B cell (primary cell): ENCODE data around the gene CPOX. TPM values are rescaled to one million over a fixed set of nuclear protein-coding genes. Genes with fewer than 3 reads are reported as not detected.

Source experiments
- ATAC-seq: fragments of 200-7000 bp; cut with Tn5 transposase; one replicate; pipeline ENCODE4 v1.10.0; 2021; ENCODE audit warnings: low read depth, mild to moderate bottlenecking, moderate number of reproducible peaks, moderate library complexity
- CTCF ChIA-PET: fragments of 350-600 bp; sonication (Branson Sonifier 250); formaldehyde crosslinking; loops from one replicate; lab custom pipeline; 2021; ENCODE audit warnings: antibody characterized with exemption, inconsistent platforms; lab: Charles Lee
- POLR2A ChIA-PET: fragments of 350-600 bp; sonication (Branson Sonifier 250); formaldehyde crosslinking; loops from one replicate; lab custom pipeline; 2021; ENCODE audit warnings: antibody characterized with exemption; lab: Charles Lee
- DNase-seq: peaks from one replicate; pipeline ENCODE4 v3.0.0; 2013
- H2AFZ ChIP-seq: 2 replicates; pipeline ENCODE4 v1.6.1; 2012; ENCODE audit warnings: mild to moderate bottlenecking, low read depth, low read length; ENCODE audit not compliant: insufficient read depth, poor library complexity, severe bottlenecking
- H3K27ac ChIP-seq, 2 donors: 1 replicate in 1 of 2; 2 replicates in 1 of 2; pipeline ENCODE4 v1.5.1; 2012 to 2013; ENCODE audit warnings: low read length in 2 of 2, mild to moderate bottlenecking in 2 of 2, moderate library complexity in 1 of 2
- H3K27me3 ChIP-seq, 4 experiments: fragments of 200-600 bp in 1 of 4; sonication (generic) in 1 of 4; replicated peaks in 1 of 4; 1 replicate in 2 of 4; 2 replicates in 2 of 4; pipeline versions ENCODE4 v1.6.1 to v1.7.0; 2013 to 2016; ENCODE audit warnings: low read length in 3 of 4, mild to moderate bottlenecking in 2 of 4, mixed read lengths in 1 of 4, moderate library complexity in 1 of 4; ENCODE audit not compliant: insufficient read depth in 4 of 4, control insufficient read depth in 3 of 4; ENCODE audit errors: control extremely low read depth in 1 of 4
- H3K36me3 ChIP-seq, 2 experiments: replicated peaks in 1 of 2; 1 replicate in 1 of 2; 2 replicates in 1 of 2; pipeline versions ENCODE4 v1.6.1 to v1.7.1; 2013; ENCODE audit warnings: low read length in 1 of 2; ENCODE audit not compliant: insufficient read depth in 2 of 2, control insufficient read depth in 1 of 2; ENCODE audit errors: control extremely low read depth in 1 of 2, extremely low read depth in 1 of 2
- H3K4me1 ChIP-seq, 2 donors: fragments of 200-600 bp in 1 of 2; sonication (generic) in 1 of 2; 1 replicate in 1 of 2; 2 replicates in 1 of 2; pipeline versions ENCODE4 v1.5.1 to v1.6.1; 2013 to 2017; ENCODE audit warnings: low read length in 2 of 2; ENCODE audit not compliant: control insufficient read depth in 2 of 2, insufficient read depth in 2 of 2
- H3K4me2 ChIP-seq: replicated peaks from 2 replicates; pipeline ENCODE3; 2012; ENCODE audit warnings: mild to moderate bottlenecking, low read depth, low read length; ENCODE audit not compliant: poor library complexity, severe bottlenecking
- H3K4me3 ChIP-seq, 5 experiments: fragments of 200-600 bp in 1 of 5; sonication (generic) in 1 of 5; 1 replicate in 3 of 5; 2 replicates in 2 of 5; pipeline versions ENCODE4 v1.5.1 to v1.7.0; 2011 to 2016; ENCODE audit warnings: low read length in 4 of 5, mild to moderate bottlenecking in 4 of 5, low read depth in 2 of 5, control low read depth in 1 of 5, moderate library complexity in 1 of 5; ENCODE audit not compliant: insufficient read depth in 1 of 5; ENCODE audit errors: control extremely low read depth in 1 of 5, extremely low read depth in 1 of 5
- H3K79me2 ChIP-seq: fragments of 200-600 bp; sonication (generic); one replicate; pipeline ENCODE4 v1.6.0; 2016; ENCODE audit warnings: low read length; ENCODE audit not compliant: control insufficient read depth, insufficient read depth
- H3K9ac ChIP-seq: fragments of 200-600 bp; sonication (generic); 2 replicates; pipeline ENCODE4 v1.6.1; 2017; ENCODE audit warnings: mild to moderate bottlenecking, low read length, moderate library complexity
- H3K9me3 ChIP-seq, 3 donors: one replicate each; pipeline versions ENCODE4 v1.6.1 to v1.7.1; 2013; ENCODE audit warnings: low read length in 2 of 3; ENCODE audit not compliant: control insufficient read depth in 2 of 3, insufficient read depth in 1 of 3; ENCODE audit errors: control extremely low read depth in 1 of 3
- H4K20me1 ChIP-seq: 2 replicates; pipeline ENCODE4 v1.6.0; 2012; ENCODE audit warnings: mild to moderate bottlenecking, low read length; ENCODE audit not compliant: insufficient read depth, control insufficient read depth, poor library complexity, severe bottlenecking
- H3K27ac Mint-ChIP-seq: one replicate; pipeline ENCODE4 v1.8.0; 2021; ENCODE audit warnings: mixed read lengths
- H3K27me3 Mint-ChIP-seq: one replicate; pipeline ENCODE4 v1.8.0; 2021; ENCODE audit warnings: mixed read lengths
- H3K4me1 Mint-ChIP-seq: one replicate; pipeline ENCODE4 v1.8.0; 2021; ENCODE audit warnings: mixed read lengths
- H3K4me3 Mint-ChIP-seq: one replicate; pipeline ENCODE4 v1.8.0; 2021; ENCODE audit warnings: mixed read lengths
- H3K9me3 Mint-ChIP-seq: one replicate; pipeline ENCODE4 v1.8.0; 2022; ENCODE audit warnings: mixed read lengths; ENCODE audit not compliant: insufficient read depth
- EZH2 ChIP-seq: IDR thresholded peaks from 2 replicates; pipeline ENCODE4 v1.6.1; 2012; ENCODE audit warnings: borderline replicate concordance, low read depth, mild to moderate bottlenecking, moderate library complexity, low read length; ENCODE audit not compliant: insufficient read depth, poor library complexity, severe bottlenecking
- WGBS: methylation state at CpG from one replicate; pipeline ENCODE4 v1.1.5; 2013; ENCODE audit warnings: missing lambda C conversion rate; ENCODE audit not compliant: insufficient coverage; 5-methylcytosine and 5-hydroxymethylcytosine counted together
- intact Hi-C: fragments of 100-400 bp; cut with micrococcal nuclease; formaldehyde crosslinking; loops from one replicate; pipeline ENCODE4 v1.10.0; 2022
- polyA plus RNA-seq: library from polyadenylated mRNA; depleted of rRNA; stranded (reverse); fragments of >200 nt; gene quantifications from 2 replicates; pipeline ENCODE4 v1.2.3, GENCODE V29; 2012
- total RNA-seq, 2 donors: library from RNA; stranded (reverse); fragments of 120-200 nt in 1 of 2; gene quantifications; 1 replicate in 1 of 2; 2 replicates in 1 of 2; pipeline versions ENCODE4 v1.2.3 to v1.2.4, GENCODE V29; 2013 to 2022
- TF ChIP-seq, protein P1 (sequence below): fragments of 200-600 bp; IDR thresholded peaks from one replicate; pipeline ENCODE4 v1.8.0; 2022; ENCODE audit warnings: antibody characterized with exemption, mild to moderate bottlenecking

Gene CPOX
- total and polyA plus RNA-seq, 2 donors (not counting 1 experiment from before 2014, with no cell fraction given), result 6.8 to 17.5 TPM

DNA sequence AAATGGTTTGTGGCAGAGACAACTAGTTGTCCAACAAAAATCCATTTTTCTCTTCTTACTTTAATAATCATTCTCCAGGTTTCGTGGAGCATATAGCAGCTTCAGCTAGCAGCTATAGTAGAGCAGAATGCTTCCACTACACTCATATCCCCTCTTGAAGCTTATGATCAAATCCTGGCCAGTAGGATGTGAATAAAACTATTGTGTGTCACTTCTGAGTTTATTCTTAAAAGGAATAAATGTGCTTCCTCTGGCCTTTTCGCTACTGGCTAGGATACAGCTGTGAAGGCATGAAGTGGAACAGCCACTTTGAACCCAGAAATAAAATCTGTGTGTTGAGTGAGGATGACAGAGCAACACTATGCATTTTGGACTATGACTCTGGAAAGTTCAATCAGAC lies 7.8 kb upstream of the CPOX start:
- ChIA-PET POLR2A (no interaction called here), CTCF (interaction anchor here (0.5 to 1.5 kb wide), 6 partner anchors 10 to 1231 kb away, joined by 3 to 9 read pairs (median 3); no protein-coding TSS in a partner anchor)
- DNase-seq (no peak), ATAC-seq (no peak)
- TF ChIP-seq EZH2, result no peak
- TF ChIP-seq, protein P1, sequence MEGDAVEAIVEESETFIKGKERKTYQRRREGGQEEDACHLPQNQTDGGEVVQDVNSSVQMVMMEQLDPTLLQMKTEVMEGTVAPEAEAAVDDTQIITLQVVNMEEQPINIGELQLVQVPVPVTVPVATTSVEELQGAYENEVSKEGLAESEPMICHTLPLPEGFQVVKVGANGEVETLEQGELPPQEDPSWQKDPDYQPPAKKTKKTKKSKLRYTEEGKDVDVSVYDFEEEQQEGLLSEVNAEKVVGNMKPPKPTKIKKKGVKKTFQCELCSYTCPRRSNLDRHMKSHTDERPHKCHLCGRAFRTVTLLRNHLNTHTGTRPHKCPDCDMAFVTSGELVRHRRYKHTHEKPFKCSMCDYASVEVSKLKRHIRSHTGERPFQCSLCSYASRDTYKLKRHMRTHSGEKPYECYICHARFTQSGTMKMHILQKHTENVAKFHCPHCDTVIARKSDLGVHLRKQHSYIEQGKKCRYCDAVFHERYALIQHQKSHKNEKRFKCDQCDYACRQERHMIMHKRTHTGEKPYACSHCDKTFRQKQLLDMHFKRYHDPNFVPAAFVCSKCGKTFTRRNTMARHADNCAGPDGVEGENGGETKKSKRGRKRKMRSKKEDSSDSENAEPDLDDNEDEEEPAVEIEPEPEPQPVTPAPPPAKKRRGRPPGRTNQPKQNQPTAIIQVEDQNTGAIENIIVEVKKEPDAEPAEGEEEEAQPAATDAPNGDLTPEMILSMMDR, result no peak
- Mint-ChIP-seq H3K27me3 (peaks cover 9% of the 10 kb centered on the region), H3K4me3 (no peak overlapping the region), H3K4me1 (peaks cover 4% of the 10 kb centered on the region), H3K27ac (no peak overlapping the region), H3K9me3 (no peaks in the 10 kb centered on the region)
- H3K79me2 ChIP-seq, result no peaks in the 10 kb centered on the region
- H3K4me3 ChIP-seq, result no peak overlapping the region
- WGBS, result 100% methylated on average over 1 of the region's 2 CpGs
- H3K4me2 ChIP-seq, result no peak overlapping the region
- no peak overlapping the region for H3K9ac ChIP-seq
- intact Hi-C loops, result no loop called here
- no peak overlapping the region for H3K27ac ChIP-seq
- H3K36me3 ChIP-seq, result no peaks in the 10 kb centered on the region
- H3K9me3 ChIP-seq, result no peaks in the 10 kb centered on the region
- peaks cover 0 to 2% of the 10 kb centered on the region in 2 donors for H3K4me1 ChIP-seq
- no peaks in the 10 kb centered on the region for H4K20me1 ChIP-seq
- peaks cover 0 to 5% (median 0%) of the 10 kb centered on the region in 4 experiments for H3K27me3 ChIP-seq
- no peak overlapping the region for H2AFZ ChIP-seq

DNA sequence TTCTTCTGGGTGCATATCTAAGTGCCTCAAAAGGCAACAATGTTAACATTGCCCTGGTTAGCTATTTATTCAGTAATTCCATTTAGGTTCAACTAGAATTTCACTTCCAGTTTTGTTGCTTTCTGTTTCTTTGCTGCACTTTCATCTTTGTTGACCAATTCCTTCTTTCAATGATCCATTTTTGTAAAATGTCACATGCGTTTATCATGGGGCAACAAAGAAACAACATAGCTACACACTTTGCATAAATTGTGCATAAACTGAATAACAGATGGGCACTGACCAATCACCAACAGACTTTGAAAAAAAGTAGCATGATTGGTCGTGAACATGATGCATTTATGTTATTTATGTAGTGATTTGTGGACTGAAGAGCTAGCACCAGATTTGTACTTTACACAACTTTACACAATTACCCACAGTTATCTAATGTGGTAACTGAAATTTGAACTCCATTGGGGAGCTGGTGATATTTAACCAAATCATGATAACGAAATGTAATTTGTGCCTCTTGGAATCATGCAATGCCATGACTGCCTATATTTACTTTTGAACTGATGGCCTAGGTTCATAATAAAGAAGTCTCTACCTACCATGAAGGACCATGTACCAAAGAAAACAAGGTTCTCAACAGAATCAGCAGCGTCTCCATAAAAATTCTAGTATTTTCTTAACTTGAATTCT lies 7.1 kb upstream of the CPOX start:
- Histone ChIP-seq H3K9me3 (no peaks in the 10 kb centered on the region), H3K4me3 (no peak overlapping the region), H4K20me1 (no peaks in the 10 kb centered on the region), H3K36me3 (no peaks in the 10 kb centered on the region), H3K9ac (no peak overlapping the region), H2AFZ (no peak overlapping the region), H3K4me2 (no peak overlapping the region), H3K27ac (no peak overlapping the region), H3K79me2 (no peaks in the 10 kb centered on the region), H3K4me1 (peaks cover 0 to 2% of the 10 kb centered on the region in 2 donors), H3K27me3 (peaks cover 0 to 5% (median 0%) of the 10 kb centered on the region in 4 experiments)
- intact Hi-C loops, result no loop called here
- peaks cover 4% of the 10 kb centered on the region for H3K4me1 Mint-ChIP-seq
- H3K9me3 Mint-ChIP-seq, result no peaks in the 10 kb centered on the region
- CTCF ChIA-PET, result interaction anchor here (0.5 to 1.1 kb wide), 5 partner anchors 10 to 1677 kb away, joined by 3 read pairs; no protein-coding TSS in a partner anchor
- H3K27ac Mint-ChIP-seq, result no peak overlapping the region
- H3K27me3 Mint-ChIP-seq, result peaks cover 7% of the 10 kb centered on the region
- TF ChIP-seq, protein P1, result no peak
- TF ChIP-seq EZH2, result no peak
- ATAC-seq (no peak), DNase-seq (no peak)
- POLR2A ChIA-PET, result no interaction called here
- no peak overlapping the region for H3K4me3 Mint-ChIP-seq
- WGBS, result no CpG with 5 or more reads among the region's 4 CpGs
